Natural killer cell treated with Interleukin-12 subunit alpha and Interleukin-12 subunit beta and Interleukin-15 and Interleukin-18, amount 100 ng/mL, for 72 hours (primary cell): ENCODE data around the gene RHOU. TPM values are rescaled to one million over a fixed set of nuclear protein-coding genes. Genes with fewer than 3 reads are reported as not detected.

ENCODE experiments used
- ATAC-seq, 2 donors: fragments of 150-1000 bp; cut with Tn5 transposase in 1 of 2; sonication (Bioruptor Pico), chemical (Tn5 transposase) in 1 of 2; 2 replicates each; pipeline ENCODE4 v1.10.0; 2021
- DNase-seq: peaks from one replicate; pipeline ENCODE4 v3.0.0; 2022; ENCODE audit warnings: low spot score
- H3K27ac Mint-ChIP-seq, 2 donors: 1 replicate in 1 of 2; 2 replicates in 1 of 2; pipeline ENCODE4 v1.8.0; 2022; ENCODE audit warnings: mixed read lengths in 2 of 2, mild to moderate bottlenecking in 1 of 2, moderate library complexity in 1 of 2
- H3K27me3 Mint-ChIP-seq, 2 donors: 1 replicate in 1 of 2; 2 replicates in 1 of 2; pipeline ENCODE4 v1.8.0; 2022; ENCODE audit warnings: mixed read lengths in 2 of 2
- H3K36me3 Mint-ChIP-seq: one replicate; pipeline ENCODE4 v1.8.0; 2022; ENCODE audit warnings: mixed read lengths
- H3K4me1 Mint-ChIP-seq, 2 donors: 1 replicate in 1 of 2; 2 replicates in 1 of 2; pipeline ENCODE4 v1.8.0; 2022; ENCODE audit warnings: low read depth in 2 of 2, mixed read lengths in 2 of 2, mild to moderate bottlenecking in 1 of 2
- H3K4me3 Mint-ChIP-seq: one replicate; pipeline ENCODE4 v1.8.0; 2022; ENCODE audit warnings: mixed read lengths
- H3K9me3 Mint-ChIP-seq: 2 replicates; pipeline ENCODE4 v1.8.0; 2022; ENCODE audit warnings: mixed read lengths
- total RNA-seq, 2 donors: library from RNA; stranded (reverse); gene quantifications; one replicate each; pipeline ENCODE4 v1.2.3, GENCODE V29; 2022

Gene RHOU
- total RNA-seq, 2 donors from 2014 or later: 0.50 to 3.7 TPM

DNA sequence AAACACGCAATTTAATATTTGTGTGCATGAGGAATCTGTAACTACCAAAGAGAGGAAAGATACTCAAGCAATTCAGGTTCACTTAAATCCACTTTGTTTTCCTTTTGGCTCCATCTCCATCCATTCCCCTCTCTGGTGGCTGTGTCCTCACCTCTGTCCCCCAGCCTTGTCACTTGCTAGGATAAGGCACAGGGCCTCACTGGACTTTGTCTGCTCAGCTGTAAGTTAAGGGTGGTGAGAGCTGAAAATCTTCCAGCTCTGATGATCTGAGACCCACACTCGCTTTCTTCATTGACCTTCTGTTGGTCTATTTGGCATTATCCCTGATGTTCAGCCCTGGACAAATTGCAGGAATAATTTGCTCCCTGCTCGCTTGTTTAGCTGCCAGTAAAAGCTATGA lies 56.5 kb downstream of the RHOU start:
- no peak overlapping the region for H3K27ac Mint-ChIP-seq
- H3K36me3 Mint-ChIP-seq: no peaks in the 10 kb centered on the region
- no peak for ATAC-seq
- H3K27me3 Mint-ChIP-seq: peaks cover 20 to 21% of the 10 kb centered on the region in 2 donors
- no peak overlapping the region for H3K4me3 Mint-ChIP-seq
- no peak for DNase-seq
- peaks cover 10 to 26% of the 10 kb centered on the region in 2 donors for H3K4me1 Mint-ChIP-seq
- H3K9me3 Mint-ChIP-seq: no peaks in the 10 kb centered on the region

- peaks cover 20 to 21% of the 10 kb centered on the region in 2 donors for H3K27me3 Mint-ChIP-seq
- no peak overlapping the region for H3K27ac Mint-ChIP-seq
- H3K4me1 Mint-ChIP-seq: peaks cover 14 to 34% of the 10 kb centered on the region in 2 donors
- DNase-seq: no peak
- H3K4me3 Mint-ChIP-seq: no peak overlapping the region
- H3K9me3 Mint-ChIP-seq: peaks cover 5% of the 10 kb centered on the region
- H3K36me3 Mint-ChIP-seq: peaks cover 3% of the 10 kb centered on the region
- ATAC-seq: no peak
Measured at GRCh38 chr1:228792601-228793000, 57.3 kb downstream of the RHOU start.

- Mint-ChIP-seq H3K4me1 (peaks cover 14 to 35% of the 10 kb centered on the region in 2 donors), H3K27ac (no peak overlapping the region), H3K27me3 (peaks cover 16 to 18% of the 10 kb centered on the region in 2 donors), H3K9me3 (peaks cover 7% of the 10 kb centered on the region), H3K4me3 (no peak overlapping the region), H3K36me3 (peaks cover 4% of the 10 kb centered on the region)
- ATAC-seq (no peak), DNase-seq (no peak)
Measured at GRCh38 chr1:228793032-228793431, 57.8 kb downstream of the RHOU start.

DNA sequence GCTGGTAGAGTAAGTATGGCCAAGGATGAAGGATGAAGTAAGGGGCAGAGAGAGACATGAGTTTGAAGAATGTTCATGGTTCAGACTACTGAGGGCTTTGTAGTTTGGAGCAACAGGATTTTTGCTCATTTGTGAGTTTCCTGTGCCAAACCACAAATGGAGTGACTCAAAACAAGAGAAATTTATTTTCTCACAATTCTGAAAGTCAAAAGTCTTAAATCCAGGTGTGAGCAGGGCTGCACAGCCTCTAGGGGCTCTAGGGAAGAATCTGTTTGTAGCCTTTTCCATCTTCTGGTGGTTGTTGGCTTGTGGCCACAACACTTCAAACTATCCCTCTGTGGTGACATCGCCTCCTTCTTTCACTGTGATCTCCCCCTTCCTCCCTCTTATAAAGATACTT lies 58.9 kb downstream of the RHOU start:
- no peak overlapping the region for H3K27ac Mint-ChIP-seq
- H3K4me3 Mint-ChIP-seq: no peak overlapping the region
- ATAC-seq: peak; percentile 83 to 84
- peaks cover 7% of the 10 kb centered on the region for H3K9me3 Mint-ChIP-seq
- H3K36me3 Mint-ChIP-seq: peaks cover 4% of the 10 kb centered on the region
- no peak for DNase-seq
- peaks cover 7 to 8% of the 10 kb centered on the region in 2 donors for H3K27me3 Mint-ChIP-seq
- peaks cover 14 to 29% of the 10 kb centered on the region in 2 donors for H3K4me1 Mint-ChIP-seq

DNA sequence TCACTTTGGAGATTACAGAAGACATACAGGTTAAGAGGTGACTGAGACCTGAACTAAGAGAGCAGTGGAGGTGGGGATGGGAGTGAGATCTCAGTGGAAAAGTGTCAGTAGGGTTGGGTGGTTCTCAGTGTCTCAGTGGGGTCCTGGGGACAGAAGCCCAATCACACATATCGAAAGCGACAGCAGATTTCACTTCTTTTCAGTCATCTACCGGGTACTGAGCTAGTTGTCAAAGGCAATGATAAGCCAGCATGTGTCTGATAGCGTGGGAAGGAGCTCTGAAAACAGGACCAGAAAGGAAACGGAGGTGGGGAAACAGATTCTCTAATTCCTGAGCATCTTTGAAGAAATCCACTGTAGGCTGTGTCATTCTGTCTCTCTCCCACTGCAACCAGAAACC lies 59.5 kb downstream of the RHOU start:
- Mint-ChIP-seq H3K4me1 (peaks cover 16 to 35% of the 10 kb centered on the region in 2 donors), H3K9me3 (peaks cover 7% of the 10 kb centered on the region), H3K27me3 (peaks cover 12 to 14% of the 10 kb centered on the region in 2 donors), H3K27ac (no peak overlapping the region), H3K36me3 (peaks cover 9% of the 10 kb centered on the region), H3K4me3 (no peak overlapping the region)
- ATAC-seq (peak; percentile 65 to 81), DNase-seq (no peak)

DNA sequence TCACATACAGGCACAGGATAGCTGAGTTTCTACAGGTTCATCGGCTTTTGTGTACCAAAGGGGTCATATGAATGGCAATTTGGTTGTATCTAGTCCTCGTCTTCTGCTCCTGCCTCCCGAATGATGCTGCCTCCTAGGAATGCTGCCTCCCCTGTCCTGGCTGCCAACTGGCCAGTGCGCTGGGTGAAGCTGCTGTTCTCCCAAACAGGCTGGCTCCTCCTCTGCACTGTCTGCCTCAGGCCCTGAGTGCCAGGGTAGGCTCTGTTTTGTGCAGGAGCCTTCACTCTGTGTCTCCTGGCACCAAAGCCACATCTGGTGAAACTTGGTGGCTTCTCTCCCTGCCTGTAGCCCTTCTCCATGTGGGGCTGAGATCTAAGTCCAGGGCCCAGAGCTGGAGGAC lies 60.3 kb downstream of the RHOU start:
- Mint-ChIP-seq H3K9me3 (peaks cover 9% of the 10 kb centered on the region), H3K4me1 (peaks cover 14 to 34% of the 10 kb centered on the region in 2 donors), H3K27ac (peak overlapping the region in 1 of 2 donors; percentile 18), H3K36me3 (peaks cover 14% of the 10 kb centered on the region), H3K27me3 (peaks cover 9 to 13% of the 10 kb centered on the region in 2 donors), H3K4me3 (no peak overlapping the region)
- ATAC-seq (no peak), DNase-seq (no peak)

Other genes with a start within 250 kb of the RHOU start
- gene RNF187, start 248.1 kb upstream of the RHOU start, total RNA-seq: 100 to 1,000 TPM in 1 of 2 donors, 10 to 100 TPM in 1; 69.5 to 106 TPM